Activated naive CD8-positive, alpha-beta T cell treated with anti-CD3 and anti-CD28 coated beads, Interleukin-2, amount 10 ng/mL, durations not matched to agents 7 days and 5 days (primary cell): ENCODE data around the gene KRTAP17-1. TPM values are rescaled to one million over a fixed set of nuclear protein-coding genes. Genes with fewer than 3 reads are reported as not detected.
A peak's percentile ranks its signal among the peaks of the same experiment; 100 is the strongest.

ENCODE experiments used
- ATAC-seq: fragments of 150-1000 bp; cut with Tn5 transposase; one replicate; pipeline ENCODE4 v1.10.0; 2021; ENCODE audit warnings: low read depth, moderate library complexity
- POLR2A ChIA-PET: fragments of 350-600 bp; sonication (Branson Sonifier 250); formaldehyde crosslinking; loops from one replicate; lab custom pipeline; 2021; ENCODE audit warnings: antibody characterized with exemption; lab: Charles Lee
- DNase-seq: peaks from one replicate; pipeline ENCODE4 v3.0.0; 2021
- H3K27ac Mint-ChIP-seq: one replicate; pipeline ENCODE4 v1.8.0; 2022; ENCODE audit warnings: mild to moderate bottlenecking, mixed read lengths
- H3K27me3 Mint-ChIP-seq: one replicate; pipeline ENCODE4 v1.8.0; 2022; ENCODE audit warnings: mild to moderate bottlenecking, moderate library complexity, mixed read lengths
- H3K36me3 Mint-ChIP-seq: one replicate; pipeline ENCODE4 v1.8.0; 2021; ENCODE audit warnings: mild to moderate bottlenecking, mixed read lengths
- H3K4me1 Mint-ChIP-seq: one replicate; pipeline ENCODE4 v1.8.0; 2021; ENCODE audit warnings: mixed read lengths
- H3K4me3 Mint-ChIP-seq: one replicate; pipeline ENCODE4 v1.8.0; 2022; ENCODE audit warnings: mild to moderate bottlenecking, moderate library complexity, mixed read lengths
- H3K9me3 Mint-ChIP-seq: one replicate; pipeline ENCODE4 v1.8.0; 2021; ENCODE audit warnings: mixed read lengths
- total RNA-seq, 2 experiments: library from RNA; stranded (reverse); gene quantifications; one replicate each; pipeline ENCODE4 v1.2.3, GENCODE V29; 2021

Gene KRTAP17-1
- total RNA-seq, 2 experiments from 2014 or later = not detected

DNA sequence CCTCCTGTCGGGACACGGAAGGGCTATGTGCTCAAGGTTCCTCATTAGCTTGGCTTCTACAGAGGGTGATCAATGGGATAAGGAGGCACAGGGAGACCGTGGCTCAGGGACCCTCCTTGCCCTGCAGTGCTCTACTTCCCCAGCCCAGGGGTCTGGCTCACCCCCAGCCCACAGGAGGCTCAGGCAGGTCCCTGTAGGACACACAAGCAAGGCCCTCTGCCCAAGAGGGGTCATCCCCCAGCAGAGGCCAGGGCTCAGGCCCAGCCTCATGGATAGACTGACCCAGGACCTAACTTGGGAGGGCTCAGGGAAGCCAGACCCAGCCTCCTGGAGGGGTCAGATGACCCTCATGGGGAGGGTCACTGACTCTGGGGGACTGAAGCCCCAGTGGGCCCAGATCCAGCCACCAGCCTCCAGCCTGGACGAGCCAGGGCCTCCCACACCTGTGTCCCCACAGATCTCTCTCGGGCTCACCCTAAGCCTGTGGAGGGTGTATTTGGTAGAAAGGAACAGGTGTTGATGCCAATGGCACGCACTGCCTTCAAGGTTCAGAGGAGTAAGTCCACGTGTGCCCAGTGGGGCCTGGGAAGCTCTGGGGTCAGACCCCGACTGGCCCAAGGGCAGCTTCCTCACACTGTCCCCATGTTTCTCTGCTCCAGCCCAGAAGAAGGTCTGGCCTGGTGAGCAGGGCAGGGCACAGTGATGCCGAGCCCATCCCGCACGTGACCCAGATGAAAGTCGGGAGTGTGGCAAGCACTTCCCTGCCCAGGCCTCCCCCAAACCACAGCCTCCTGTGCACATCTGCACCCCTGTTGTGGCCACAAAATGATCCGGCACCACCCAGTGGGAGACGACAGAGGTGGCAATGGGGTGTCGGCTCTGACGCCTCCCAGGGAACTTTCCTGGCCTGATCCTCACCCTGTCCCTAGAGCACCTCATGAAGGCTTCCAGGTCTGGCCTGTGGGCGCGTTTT, 10.9 kb upstream of the KRTAP17-1 start:
- H3K9me3 Mint-ChIP-seq = no peaks in the 10 kb centered on the region
- no peak overlapping the region for H3K27ac Mint-ChIP-seq
- peaks cover 2% of the 10 kb centered on the region for H3K4me1 Mint-ChIP-seq

DNA sequence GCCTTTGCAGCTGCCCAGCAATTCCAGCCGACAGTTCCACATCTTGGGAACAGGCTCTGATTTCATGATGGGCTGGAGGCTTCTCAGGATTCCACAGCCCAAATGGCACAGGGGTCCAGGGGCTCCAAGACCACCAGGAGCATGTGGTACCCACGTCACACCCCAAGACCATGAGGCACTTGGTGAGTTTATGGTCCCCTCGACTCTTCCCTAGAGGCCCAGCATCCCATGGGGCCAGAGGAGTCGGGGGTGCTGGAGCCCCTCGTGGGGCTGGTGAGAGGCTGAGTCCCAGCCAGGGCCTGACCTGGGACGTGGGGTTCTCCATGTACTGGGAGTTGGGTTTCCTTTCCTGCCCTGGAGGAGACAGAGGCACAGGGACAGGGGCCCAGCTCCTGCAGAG, 10.1 kb upstream of the KRTAP17-1 start:
- H3K27me3 Mint-ChIP-seq = no peaks in the 10 kb centered on the region
- H3K36me3 Mint-ChIP-seq = no peaks in the 10 kb centered on the region
- no peak for ATAC-seq
- H3K4me1 Mint-ChIP-seq = peaks cover 2% of the 10 kb centered on the region
- POLR2A ChIA-PET = no interaction called here
- DNase-seq = no peak
- peaks cover under 1% of the 10 kb centered on the region for H3K9me3 Mint-ChIP-seq
- H3K4me3 Mint-ChIP-seq = no peak overlapping the region
- no peak overlapping the region for H3K27ac Mint-ChIP-seq

More for the DNA sequence above, 10.9 kb upstream of the KRTAP17-1 start:
- Mint-ChIP-seq H3K4me3 (no peak overlapping the region), H3K27me3 (no peaks in the 10 kb centered on the region), H3K36me3 (no peaks in the 10 kb centered on the region)
- ATAC-seq (no peak), DNase-seq (no peak)
- POLR2A ChIA-PET = no interaction called here

DNA sequence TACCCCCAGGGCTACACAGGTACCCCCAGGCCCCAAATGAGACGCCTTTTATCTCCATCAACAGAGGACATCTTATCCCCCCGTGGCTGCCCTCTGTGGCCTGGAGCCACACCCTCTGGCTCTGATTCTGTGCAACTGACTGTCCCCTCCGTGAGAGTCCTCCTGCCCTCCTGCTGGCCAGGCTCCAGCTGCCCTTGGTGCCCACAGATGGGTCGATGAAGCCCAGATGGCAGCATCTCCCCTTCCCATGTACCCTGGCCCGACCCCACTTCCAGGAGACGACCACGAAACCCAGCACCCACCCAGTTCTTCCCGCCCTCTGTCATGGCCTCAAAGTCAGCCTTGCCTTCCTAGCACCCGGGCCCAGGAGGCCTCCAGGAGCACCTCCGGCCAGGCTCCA, 9.6 kb upstream of the KRTAP17-1 start:
- peaks cover under 1% of the 10 kb centered on the region for H3K36me3 Mint-ChIP-seq
- H3K4me3 Mint-ChIP-seq = no peak overlapping the region
- peaks cover 2% of the 10 kb centered on the region for H3K4me1 Mint-ChIP-seq
- DNase-seq (no peak), ATAC-seq (no peak)
- no peaks in the 10 kb centered on the region for H3K27me3 Mint-ChIP-seq
- POLR2A ChIA-PET = no interaction called here
- H3K9me3 Mint-ChIP-seq = peaks cover 2% of the 10 kb centered on the region
- no peak overlapping the region for H3K27ac Mint-ChIP-seq

DNA sequence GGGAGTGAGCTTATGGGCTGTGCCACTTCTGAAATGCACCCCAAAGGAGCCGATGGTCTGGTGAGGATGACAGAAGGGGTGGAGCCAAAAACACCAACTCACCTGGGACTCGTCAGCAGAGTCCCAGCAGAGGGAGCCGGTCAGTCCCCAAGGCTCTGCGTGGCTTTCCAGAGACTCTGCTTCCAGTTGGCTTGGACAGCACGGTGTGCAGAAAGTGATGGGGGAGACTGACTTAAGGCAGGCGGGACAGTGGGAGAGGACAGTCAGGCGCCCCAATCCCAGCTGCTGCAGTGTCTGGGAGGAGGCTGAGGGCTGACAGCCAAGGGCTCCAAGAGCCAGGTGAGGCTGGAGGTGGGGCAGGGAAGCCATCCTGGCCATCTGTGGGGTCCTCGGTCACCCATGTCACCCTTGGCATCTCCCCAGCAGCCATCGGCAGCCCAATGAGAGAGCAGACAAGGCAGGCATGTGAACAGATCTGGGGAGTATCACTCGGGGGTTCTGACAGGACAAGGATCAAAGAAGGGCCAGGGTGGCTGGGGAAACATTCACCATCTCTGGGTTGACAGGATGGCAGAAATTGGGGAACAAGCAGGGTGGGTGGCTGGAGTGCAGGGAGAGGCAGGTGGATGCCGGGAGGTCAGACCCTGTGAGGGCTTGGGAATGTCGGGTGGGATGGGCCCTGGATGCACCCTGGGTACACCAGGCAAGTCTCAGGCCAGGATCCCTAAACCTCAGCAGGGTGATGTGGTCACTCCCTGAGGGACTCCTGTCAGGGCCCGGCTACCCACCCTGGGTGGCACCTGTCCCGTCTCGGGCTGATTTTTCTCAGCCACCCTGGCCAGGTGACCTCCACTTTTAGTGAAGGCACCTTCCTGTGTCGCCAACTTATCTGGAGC, 8.9 kb upstream of the KRTAP17-1 start:
- peaks cover 2% of the 10 kb centered on the region for H3K4me1 Mint-ChIP-seq
- no peak overlapping the region for H3K4me3 Mint-ChIP-seq
- peaks cover 4% of the 10 kb centered on the region for H3K9me3 Mint-ChIP-seq
- no peak for ATAC-seq
- H3K27me3 Mint-ChIP-seq = no peaks in the 10 kb centered on the region
- no peak for DNase-seq
- H3K36me3 Mint-ChIP-seq = peaks cover 3% of the 10 kb centered on the region
- H3K27ac Mint-ChIP-seq = no peak overlapping the region
- POLR2A ChIA-PET = no interaction called here

DNA sequence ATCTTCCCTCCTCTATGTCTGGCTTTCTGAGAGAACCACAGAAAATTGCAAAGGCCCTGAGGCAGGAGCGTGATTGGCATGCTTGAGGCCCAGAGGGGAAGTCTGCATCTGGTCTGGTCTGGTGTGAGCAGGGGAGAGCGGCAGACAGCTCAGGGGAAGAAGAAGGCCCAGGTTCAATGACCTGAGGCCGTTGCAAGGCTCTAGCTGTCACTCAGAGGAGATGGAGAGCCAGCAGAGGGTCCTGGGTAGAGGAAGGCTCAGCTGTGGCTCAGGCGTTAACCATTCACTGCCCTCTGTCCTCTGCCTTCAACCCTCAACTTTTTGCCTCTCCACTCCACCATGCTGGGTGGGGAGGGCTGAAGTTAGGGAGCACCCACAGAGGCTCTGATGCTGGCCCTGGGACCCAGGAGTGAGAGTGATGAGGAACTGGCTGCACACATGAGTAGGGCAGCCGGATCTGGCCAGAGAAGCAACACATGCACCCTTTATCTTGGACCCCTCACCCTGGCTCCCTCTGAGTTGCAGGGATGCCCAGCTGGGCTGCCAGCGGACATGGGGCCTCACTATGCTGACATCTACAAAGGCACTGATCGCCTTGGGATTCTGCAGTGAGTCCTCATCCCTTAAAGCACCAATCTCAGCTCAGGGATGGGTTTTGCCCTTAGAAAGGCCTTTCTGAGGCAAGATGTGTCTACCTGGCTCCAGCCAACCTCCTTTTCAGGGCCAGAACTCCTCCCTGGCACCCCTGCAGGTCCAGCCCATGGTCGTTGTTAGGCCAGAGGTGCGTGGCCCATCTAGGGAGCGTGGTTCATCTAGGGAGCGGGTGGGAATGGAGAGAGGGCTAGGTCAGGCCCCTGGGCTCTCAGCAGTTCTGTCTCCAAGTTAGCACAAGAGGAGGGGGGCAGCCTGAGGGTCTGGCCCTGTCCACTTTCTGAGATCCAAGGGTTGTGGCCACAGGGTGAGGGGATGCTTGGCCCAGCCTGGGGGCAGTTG, 7.7 kb upstream of the KRTAP17-1 start:
- Mint-ChIP-seq H3K4me3 (no peak overlapping the region), H3K27me3 (peaks cover 1% of the 10 kb centered on the region), H3K36me3 (peaks cover 3% of the 10 kb centered on the region), H3K4me1 (peaks cover 2% of the 10 kb centered on the region), H3K27ac (peak overlapping the region; percentile 56), H3K9me3 (peaks cover 4% of the 10 kb centered on the region)
- POLR2A ChIA-PET = no interaction called here
- ATAC-seq = no peak
- DNase-seq = no peak

DNA sequence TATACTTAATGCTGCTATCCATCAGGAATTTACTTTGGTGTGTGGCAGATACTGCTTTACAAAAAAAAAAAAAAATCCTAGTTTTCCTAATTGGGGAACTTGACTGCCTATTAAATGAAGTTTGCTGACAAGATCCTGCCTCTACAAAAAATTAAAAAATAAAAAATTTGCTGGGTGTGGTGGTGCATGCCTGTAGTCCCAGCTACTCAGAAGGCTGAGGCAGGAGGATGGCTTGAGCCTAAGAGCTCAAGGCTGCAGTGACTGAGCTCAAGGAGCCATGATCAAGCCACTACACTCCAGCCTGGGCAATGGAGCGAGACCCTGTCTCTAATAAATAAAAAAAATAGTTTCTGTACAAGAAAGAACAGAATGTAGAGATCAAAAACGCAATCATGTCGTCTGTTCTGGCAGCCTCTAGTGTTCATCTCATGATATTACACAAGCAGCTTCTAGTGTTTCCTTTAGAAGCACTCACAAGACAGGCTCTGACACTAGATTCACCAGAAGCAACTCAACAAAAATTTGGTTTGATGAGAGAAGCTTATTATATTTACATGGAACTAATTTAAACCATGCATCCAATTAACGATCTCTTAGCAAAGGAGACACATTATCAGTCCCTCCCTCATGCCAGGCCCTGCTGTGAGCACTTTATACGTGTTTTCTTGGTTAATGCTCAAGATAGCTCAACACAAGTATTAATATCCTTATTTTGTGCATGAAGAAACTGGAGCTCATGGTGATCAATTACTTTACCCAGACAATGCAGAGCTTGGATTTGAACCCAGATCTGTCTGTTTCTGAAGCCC, 6.8 kb upstream of the KRTAP17-1 start:
- no peak overlapping the region for H3K27ac Mint-ChIP-seq
- peak; percentile 65 for ATAC-seq
- no peak overlapping the region for H3K4me3 Mint-ChIP-seq

DNA sequence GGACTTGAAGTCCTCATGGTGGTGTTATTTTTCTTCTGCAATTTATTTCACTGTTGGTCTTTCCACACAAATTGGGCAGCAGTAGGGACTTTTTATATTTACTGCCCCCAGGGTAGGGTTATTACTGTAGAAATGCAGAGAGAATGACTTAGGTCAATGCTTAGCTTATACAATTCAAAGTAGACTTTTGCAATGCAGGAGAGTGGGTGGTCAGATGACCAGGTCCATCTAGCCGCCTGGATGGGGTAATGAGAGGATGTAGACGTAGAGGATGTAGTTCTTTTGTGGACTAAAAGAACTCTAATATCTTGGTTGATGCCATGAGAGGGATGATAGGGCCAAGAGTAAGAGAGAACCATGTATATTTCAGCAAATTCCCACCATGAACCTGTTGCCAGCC, 2.7 kb upstream of the KRTAP17-1 start:
- Mint-ChIP-seq H3K27ac (no peak overlapping the region), H3K27me3 (peaks cover 2% of the 10 kb centered on the region), H3K36me3 (peaks cover 3% of the 10 kb centered on the region), H3K9me3 (peaks cover 4% of the 10 kb centered on the region), H3K4me1 (no peaks in the 10 kb centered on the region), H3K4me3 (no peak overlapping the region)
- DNase-seq (no peak), ATAC-seq (no peak)
- POLR2A ChIA-PET = no interaction called here

More for the DNA sequence above, 6.8 kb upstream of the KRTAP17-1 start:
- POLR2A ChIA-PET = no interaction called here
- peaks cover 1% of the 10 kb centered on the region for H3K4me1 Mint-ChIP-seq
- peaks cover 4% of the 10 kb centered on the region for H3K9me3 Mint-ChIP-seq
- DNase-seq = no peak
- peaks cover 2% of the 10 kb centered on the region for H3K27me3 Mint-ChIP-seq
- peaks cover 3% of the 10 kb centered on the region for H3K36me3 Mint-ChIP-seq

DNA sequence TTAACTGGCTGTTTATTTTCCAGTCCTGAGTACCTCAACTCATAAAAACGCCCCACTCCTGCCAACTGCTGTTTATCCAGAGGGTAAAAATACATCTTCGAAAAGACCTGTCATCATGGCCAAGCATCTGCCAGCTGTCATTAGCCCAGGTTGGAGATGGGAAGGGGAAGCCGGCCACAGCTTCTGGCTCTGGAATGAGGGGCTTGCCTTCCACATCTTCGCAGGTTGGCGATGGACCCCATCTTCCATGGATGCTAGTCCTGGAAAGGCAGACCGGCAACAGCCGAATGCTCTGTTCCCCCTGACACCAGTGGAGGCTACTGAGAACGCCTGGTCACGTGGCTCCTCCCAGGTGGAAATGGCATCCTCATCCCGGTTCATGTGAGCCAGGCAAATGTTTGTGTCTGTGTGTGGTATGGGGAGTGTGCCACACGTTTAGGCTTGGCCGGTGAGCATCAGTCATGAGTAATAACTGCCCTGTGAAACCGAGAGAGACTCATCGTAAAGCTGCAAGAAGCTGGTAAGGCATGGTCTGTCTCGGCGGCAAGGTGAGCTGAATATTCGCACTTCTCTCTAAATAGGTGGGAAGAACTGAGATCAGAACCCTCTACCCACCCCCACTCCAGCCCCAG, 420 bp upstream of the KRTAP17-1 start:
- DNase-seq (no peak), ATAC-seq (no peak)
- Mint-ChIP-seq H3K27ac (no peak overlapping the region), H3K36me3 (peaks cover 3% of the 10 kb centered on the region), H3K4me3 (no peak overlapping the region), H3K9me3 (peaks cover 4% of the 10 kb centered on the region), H3K4me1 (peaks cover 3% of the 10 kb centered on the region), H3K27me3 (peaks cover 2% of the 10 kb centered on the region)
- POLR2A ChIA-PET = no interaction called here

DNA sequence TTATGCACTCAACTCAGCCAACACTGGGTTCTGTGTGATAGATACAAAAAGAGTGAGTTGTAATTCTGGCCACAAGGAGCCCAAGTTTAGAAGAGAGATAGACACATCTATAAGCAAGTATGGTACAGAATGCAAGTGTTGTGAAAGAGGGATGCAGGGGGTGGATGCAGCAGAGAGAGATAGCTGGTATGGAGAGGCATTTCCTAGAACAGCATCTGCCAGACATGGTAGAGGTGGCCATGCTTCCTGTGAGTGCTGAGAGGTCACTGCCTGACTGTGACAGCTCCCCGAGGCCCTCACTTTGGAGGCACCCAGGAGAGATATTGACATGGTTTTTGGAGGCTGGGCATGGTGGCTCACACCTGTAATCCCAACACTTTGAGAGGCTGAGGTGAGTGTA, 4.4 kb downstream of the KRTAP17-1 start:
- H3K27ac Mint-ChIP-seq = no peak overlapping the region
- peaks cover 26% of the 10 kb centered on the region for H3K4me1 Mint-ChIP-seq
- no peaks in the 10 kb centered on the region for H3K36me3 Mint-ChIP-seq
- no peaks in the 10 kb centered on the region for H3K9me3 Mint-ChIP-seq
- H3K4me3 Mint-ChIP-seq = no peak overlapping the region
- POLR2A ChIA-PET = no interaction called here
- no peak for DNase-seq
- peaks cover 2% of the 10 kb centered on the region for H3K27me3 Mint-ChIP-seq
- ATAC-seq = peak; percentile 21

DNA sequence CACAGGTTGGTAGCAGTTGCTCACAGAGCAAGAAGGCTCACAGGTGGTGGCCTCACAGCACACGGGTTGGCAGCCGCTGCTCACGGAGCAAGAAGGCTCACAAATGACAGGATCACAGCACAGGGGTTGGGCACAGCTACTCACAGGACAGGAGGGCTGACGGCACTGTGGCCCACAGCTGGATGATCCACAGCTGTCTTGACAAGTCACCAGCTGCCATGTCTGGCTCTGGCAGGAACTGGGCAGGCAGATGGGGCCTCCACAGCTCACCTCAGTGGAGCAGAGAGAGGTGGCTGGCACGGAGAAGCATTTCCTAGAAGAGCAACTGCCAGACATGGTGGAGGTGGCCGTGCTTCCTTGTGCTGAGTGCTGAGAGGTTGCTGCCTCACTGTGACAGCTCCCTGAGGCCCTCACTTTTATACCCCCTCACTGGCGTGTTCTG, 6.6 kb downstream of the KRTAP17-1 start, which contains the start of gene KRTAP16-1:
Gene KRTAP16-1 (minus strand): TSS at position 392 of the 442 bp plus-strand sequence. CDS start 56 bp downstream, at position 336.
- H3K4me1 Mint-ChIP-seq = peaks cover 26% of the 10 kb centered on the region
- POLR2A ChIA-PET = no interaction called here
- DNase-seq = peak; percentile 45
- H3K9me3 Mint-ChIP-seq = no peaks in the 10 kb centered on the region
- peaks cover 2% of the 10 kb centered on the region for H3K27me3 Mint-ChIP-seq
- peak within 1 kb of the TSS; percentile 78 for H3K27ac Mint-ChIP-seq
- no peaks in the 10 kb centered on the region for H3K36me3 Mint-ChIP-seq
- peak within 1 kb of the TSS; percentile 57 for H3K4me3 Mint-ChIP-seq
- ATAC-seq = peak; percentile 62

DNA sequence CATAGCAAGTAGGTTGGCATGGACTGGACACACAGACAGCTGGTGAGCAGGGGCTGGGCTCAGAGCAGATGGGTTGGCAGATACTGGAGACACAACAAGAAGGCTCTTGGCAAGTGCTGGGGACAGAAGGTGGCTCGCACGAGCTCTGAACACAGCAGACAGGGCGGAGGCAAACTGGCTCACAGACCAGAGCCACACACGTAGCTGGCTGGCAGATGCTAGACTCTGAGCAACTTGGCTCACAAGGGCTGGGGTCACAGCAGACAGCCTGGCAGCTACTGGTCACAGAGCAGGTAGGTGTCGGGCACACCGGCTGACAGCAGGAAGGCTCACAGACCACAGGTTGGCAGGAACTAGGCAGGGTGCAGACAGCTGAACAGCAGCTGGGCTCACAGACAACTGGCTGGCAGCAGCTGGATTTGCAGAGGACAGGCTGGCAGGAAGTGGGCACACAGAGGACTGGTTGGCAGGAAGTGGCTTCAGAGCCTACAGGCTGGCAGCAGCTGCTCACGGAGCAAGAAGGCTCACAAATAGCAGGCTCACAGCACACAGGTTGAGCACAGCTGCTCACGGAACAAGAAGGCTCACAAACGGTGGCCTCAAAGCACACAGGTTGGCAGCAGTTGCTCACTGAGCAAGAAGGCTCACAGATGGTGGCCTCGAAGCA, 7.1 kb downstream of the KRTAP17-1 start:
- DNase-seq (peak; percentile 52), ATAC-seq (peak; percentile 72)
- Mint-ChIP-seq H3K9me3 (no peaks in the 10 kb centered on the region), H3K4me3 (peak overlapping the region; percentile 57), H3K4me1 (peaks cover 26% of the 10 kb centered on the region), H3K27me3 (peaks cover 2% of the 10 kb centered on the region), H3K36me3 (no peaks in the 10 kb centered on the region), H3K27ac (peak overlapping the region; percentile 78)
- POLR2A ChIA-PET = no interaction called here
